ENCODE results near the gene CTAGE1.

- no peak for TF ChIP-seq POLR2A (IDR thresholded peaks at IDR 0.05)
- no peak for TF ChIP-seq CTCF (IDR thresholded peaks at IDR 0.05)
Measured at GRCh38 chr18:22420652-22421051, 2.9 kb upstream of the CTAGE1 start.

Data from lower leg skin (tissue), 3 donors.